Measurements from ENCODE around the gene SLC6A19. TPM values are rescaled to one million over a fixed set of nuclear protein-coding genes. Genes with fewer than 3 reads are reported as not detected.

Gene SLC6A19
- total RNA-seq, 1 donor from 2014 or later, result not detected

GRCh38 chr5:1172007-1172581 lies 29.3 kb upstream of the SLC6A19 start:
- Histone ChIP-seq H3K4me3 (no peak overlapping the region), H3K27ac (no peak overlapping the region), H3K4me1 (peaks cover 4% of the 10 kb centered on the region), H3K36me3 (no peaks in the 10 kb centered on the region), H3K9me3 (no peaks in the 10 kb centered on the region), H3K27me3 (no peaks in the 10 kb centered on the region)
- ATAC-seq (no peak), DNase-seq (no peak)
- no peak for TF ChIP-seq CTCF (IDR thresholded peaks at IDR 0.05)
- intact Hi-C loops (cut with DNase I), result loop anchor here (10.0 kb wide), 1 partner anchor 247 kb away; no protein-coding TSS in a partner anchor

DNA sequence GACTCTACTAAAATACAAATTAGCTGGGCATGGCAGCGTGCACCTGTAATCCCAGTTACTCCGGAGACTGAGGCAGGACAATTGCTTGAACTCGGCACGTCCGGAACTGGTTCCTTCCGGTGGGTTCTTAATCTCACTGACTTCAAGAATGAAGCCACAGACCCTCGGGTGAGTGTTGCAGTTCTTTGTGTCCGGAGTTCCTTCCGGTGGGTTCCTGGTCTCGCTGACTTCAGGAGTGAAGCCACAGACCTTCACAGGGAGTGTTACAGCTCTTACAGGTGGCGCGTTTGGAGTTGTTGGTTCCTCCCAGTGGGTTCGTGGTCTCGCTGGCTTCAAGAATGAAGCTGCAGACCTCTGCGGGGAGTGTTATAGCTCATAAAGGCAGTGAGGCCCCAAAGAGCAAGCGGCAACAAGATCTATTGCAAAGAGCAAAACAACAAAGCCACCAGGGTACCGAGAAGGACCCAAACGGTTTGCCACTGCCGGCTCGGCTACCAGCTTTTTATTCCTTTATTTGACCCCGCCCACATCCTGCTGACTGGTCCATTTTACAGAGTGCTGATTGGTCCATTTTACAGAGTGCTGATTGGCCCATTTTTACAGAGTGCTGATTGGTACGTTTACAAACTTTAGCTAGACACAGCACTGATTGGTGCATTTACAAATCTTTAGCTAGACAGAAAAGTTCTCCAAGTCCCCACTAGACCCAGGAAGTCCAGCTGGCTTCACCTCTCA lies 28.6 kb upstream of the SLC6A19 start:
- no peaks in the 10 kb centered on the region for H3K36me3 ChIP-seq
- intact Hi-C loops (cut with DNase I), result loop anchor here (10.0 kb wide), 1 partner anchor 248 kb away; no protein-coding TSS in a partner anchor
- H3K4me1 ChIP-seq, result peaks cover 2% of the 10 kb centered on the region
- no peak overlapping the region for H3K27ac ChIP-seq
- H3K9me3 ChIP-seq, result no peaks in the 10 kb centered on the region
- DNase-seq, result no peak
- H3K27me3 ChIP-seq, result no peaks in the 10 kb centered on the region
- H3K4me3 ChIP-seq, result no peak overlapping the region
- no peak for ATAC-seq
- no peak for TF ChIP-seq CTCF (IDR thresholded peaks at IDR 0.05)

GRCh38 chr5:1173485-1174070 lies 27.8 kb upstream of the SLC6A19 start:
- ATAC-seq (no peak), DNase-seq (no peak)
- no peaks in the 10 kb centered on the region for H3K4me1 ChIP-seq
- no peak overlapping the region for H3K4me3 ChIP-seq
- no peak for TF ChIP-seq CTCF (IDR thresholded peaks at IDR 0.05)
- no peaks in the 10 kb centered on the region for H3K9me3 ChIP-seq
- no peaks in the 10 kb centered on the region for H3K27me3 ChIP-seq
- H3K27ac ChIP-seq, result no peak overlapping the region
- H3K36me3 ChIP-seq, result no peaks in the 10 kb centered on the region
- intact Hi-C loops (cut with DNase I), result loop anchor here (10.0 kb wide), 1 partner anchor 249 kb away; no protein-coding TSS in a partner anchor

- intact Hi-C loops (cut with DNase I), result loop anchor here (10.0 kb wide), 1 partner anchor 250 kb away; no protein-coding TSS in a partner anchor
- Histone ChIP-seq H3K4me1 (no peaks in the 10 kb centered on the region), H3K36me3 (no peaks in the 10 kb centered on the region), H3K4me3 (no peak overlapping the region), H3K27me3 (no peaks in the 10 kb centered on the region), H3K27ac (no peak overlapping the region), H3K9me3 (no peaks in the 10 kb centered on the region)
- ATAC-seq (peak; percentile 82), DNase-seq (peak; percentile 83)
- TF ChIP-seq CTCF (IDR thresholded peaks at IDR 0.05), result peak; percentile 80
Measured at GRCh38 chr5:1174122-1174936, 27.1 kb upstream of the SLC6A19 start.

DNA sequence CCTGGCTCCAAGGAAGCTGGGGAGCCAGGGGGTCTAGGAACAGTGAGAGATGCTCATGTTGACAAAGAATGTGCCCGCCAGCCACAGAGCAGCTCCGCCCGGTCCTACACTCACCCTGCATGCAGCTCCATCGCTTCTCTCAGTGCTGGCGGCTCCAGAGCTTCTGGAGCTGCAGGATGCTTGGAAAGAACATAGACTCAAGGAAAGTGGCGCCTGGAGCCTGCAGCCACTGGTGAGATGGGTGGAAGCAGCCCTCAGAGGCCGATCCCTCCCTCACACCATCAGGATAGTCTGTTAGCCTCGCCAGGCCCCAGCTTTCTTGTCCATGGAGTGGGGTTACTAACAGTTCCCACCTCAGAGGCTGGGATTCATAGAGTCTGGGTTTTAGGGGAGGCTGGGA lies 26.4 kb upstream of the SLC6A19 start:
- no peaks in the 10 kb centered on the region for H3K27me3 ChIP-seq
- no peak for ATAC-seq
- no peaks in the 10 kb centered on the region for H3K4me1 ChIP-seq
- no peak for DNase-seq
- no peaks in the 10 kb centered on the region for H3K9me3 ChIP-seq
- intact Hi-C loops (cut with DNase I), result loop anchor here (10.0 kb wide), 1 partner anchor 250 kb away; no protein-coding TSS in a partner anchor
- no peaks in the 10 kb centered on the region for H3K36me3 ChIP-seq
- no peak overlapping the region for H3K27ac ChIP-seq
- no peak for TF ChIP-seq CTCF (IDR thresholded peaks at IDR 0.05)
- H3K4me3 ChIP-seq, result no peak overlapping the region
